NCI-H2081 (cell line): ENCODE measurements around the gene RTP5.
"Not testable (repeated sequence)": the region's sequence is repeated elsewhere in the genome, so short reads cannot be mapped to it uniquely, and the experiment has no call there.

Experiments
- DNase-seq, 2 experiments: peaks; one replicate each; lab custom pipeline; 2025; lab: John Stamatoyannopoulos, UW

Gene RTP5

GRCh38 chr2:241902357-241902991 is 32.9 kb downstream of the RTP5 start:
- no peak for DNase-seq

- no peak for DNase-seq
These were observed 33.8 kb downstream of the RTP5 start for GRCh38 chr2:241903121-241904010.

GRCh38 chr2:241904011-241904718 is 34.6 kb downstream of the RTP5 start:
- no peak for DNase-seq

GRCh38 chr2:241904791-241905710 is 35.5 kb downstream of the RTP5 start:
- peak in 1 of 2 experiments; percentile 11 for DNase-seq

- DNase-seq: no peak
These were observed 36.3 kb downstream of the RTP5 start for GRCh38 chr2:241905716-241906377.

GRCh38 chr2:241906378-241906770 is 36.8 kb downstream of the RTP5 start:
- not testable (repeated sequence) for DNase-seq

GRCh38 chr2:241906826-241907570 is 37.5 kb downstream of the RTP5 start:
- DNase-seq: peak; percentile 7 to 58

GRCh38 chr2:241907831-241908230 is 38.3 kb downstream of the RTP5 start:
- DNase-seq: not testable (repeated sequence)

- no peak for DNase-seq
These were observed 39.3 kb downstream of the RTP5 start for GRCh38 chr2:241908686-241909420.

GRCh38 chr2:241909769-241910168 is 40.2 kb downstream of the RTP5 start:
- DNase-seq: no peak

- DNase-seq: no peak
These were observed 41.3 kb downstream of the RTP5 start for GRCh38 chr2:241910604-241911520.

- DNase-seq: no peak
These were observed 42.0 kb downstream of the RTP5 start for GRCh38 chr2:241911551-241911950.

- no peak for DNase-seq
These were observed 42.6 kb downstream of the RTP5 start for GRCh38 chr2:241912021-241912555.

GRCh38 chr2:241913703-241914102 is 44.2 kb downstream of the RTP5 start:
- no peak for DNase-seq

GRCh38 chr2:241914542-241914941 is 45.0 kb downstream of the RTP5 start:
- DNase-seq: no peak

- DNase-seq: not testable (repeated sequence)
These were observed 52.1 kb downstream of the RTP5 start for GRCh38 chr2:241921631-241922030.

GRCh38 chr2:241922411-241922810 is 52.9 kb downstream of the RTP5 start:
- no peak for DNase-seq
